NT2/D1 (cell line): Measurements from ENCODE around the gene ZC3H13.

ENCODE experiments used
- DNase-seq: peaks from one replicate; pipeline ENCODE4 v3.0.0-alpha.2; 2011; ENCODE audit warnings: low read depth, low spot score
- H3K27me3 ChIP-seq: 2 replicates; pipeline ENCODE4 v1.6.0; 2011; ENCODE audit warnings: mild to moderate bottlenecking; ENCODE audit not compliant: insufficient read length, insufficient read depth
- H3K36me3 ChIP-seq: 2 replicates; pipeline ENCODE4 v1.6.1; 2011; ENCODE audit warnings: mild to moderate bottlenecking, low read length, mixed read lengths; ENCODE audit not compliant: insufficient read depth, insufficient read length
- H3K4me1 ChIP-seq: 2 replicates; pipeline ENCODE4 v1.5.1; 2011; ENCODE audit not compliant: insufficient read depth, insufficient read length
- H3K4me3 ChIP-seq: 2 replicates; pipeline ENCODE4 v1.5.1; 2011; ENCODE audit warnings: low read depth; ENCODE audit not compliant: insufficient read length
- H3K9ac ChIP-seq: 2 replicates; pipeline ENCODE4 v1.6.0; 2011; ENCODE audit warnings: low read depth; ENCODE audit not compliant: insufficient read length
- H3K9me3 ChIP-seq: 2 replicates; pipeline ENCODE4 v1.5.1; 2011; ENCODE audit warnings: mild to moderate bottlenecking, low read length; ENCODE audit not compliant: insufficient read depth
- SUZ12 ChIP-seq: IDR thresholded peaks from 2 replicates; pipeline ENCODE4 v1.6.1; 2011; ENCODE audit not compliant: insufficient read length, insufficient read depth; ENCODE audit errors: extremely low read depth
- YY1 ChIP-seq: IDR thresholded peaks from 2 replicates; pipeline ENCODE4 v1.6.1; 2011; ENCODE audit not compliant: insufficient read length, insufficient read depth
- ZNF274 ChIP-seq: IDR thresholded peaks from 2 replicates; pipeline ENCODE4 v1.6.1; 2011; ENCODE audit warnings: mild to moderate bottlenecking, low read depth, low read length

Gene ZC3H13

GRCh38 chr13:45928843-45929242, 123.7 kb downstream of the ZC3H13 start:
- DNase-seq = no peak
- H3K27me3 ChIP-seq = no peaks in the 10 kb centered on the region
- no peak overlapping the region for H3K4me3 ChIP-seq
- no peak for TF ChIP-seq YY1
- TF ChIP-seq SUZ12 = no peak
- TF ChIP-seq ZNF274 = no peak
- no peaks in the 10 kb centered on the region for H3K36me3 ChIP-seq
- H3K9me3 ChIP-seq = no peaks in the 10 kb centered on the region
- peaks cover 3% of the 10 kb centered on the region for H3K4me1 ChIP-seq
- no peak overlapping the region for H3K9ac ChIP-seq

- no peak overlapping the region for H3K9ac ChIP-seq
- H3K4me3 ChIP-seq = no peak overlapping the region
- no peak for TF ChIP-seq SUZ12
- TF ChIP-seq YY1 = no peak
- no peak for TF ChIP-seq ZNF274
- H3K27me3 ChIP-seq = no peaks in the 10 kb centered on the region
- H3K4me1 ChIP-seq = peaks cover 3% of the 10 kb centered on the region
- H3K9me3 ChIP-seq = no peaks in the 10 kb centered on the region
- no peak for DNase-seq
- H3K36me3 ChIP-seq = no peaks in the 10 kb centered on the region
Observed at GRCh38 chr13:45928176-45928575, 124.4 kb downstream of the ZC3H13 start.

- Histone ChIP-seq H3K4me3 (no peak overlapping the region), H3K4me1 (peaks cover 3% of the 10 kb centered on the region), H3K9ac (no peak overlapping the region), H3K36me3 (no peaks in the 10 kb centered on the region), H3K27me3 (no peaks in the 10 kb centered on the region), H3K9me3 (no peaks in the 10 kb centered on the region)
- DNase-seq = no peak
- TF ChIP-seq YY1 = no peak
- TF ChIP-seq ZNF274 = no peak
- TF ChIP-seq SUZ12 = no peak
Observed at GRCh38 chr13:45926741-45927140, 125.8 kb downstream of the ZC3H13 start.

GRCh38 chr13:45925151-45925550, 127.4 kb downstream of the ZC3H13 start:
- no peak overlapping the region for H3K4me3 ChIP-seq
- H3K27me3 ChIP-seq = no peaks in the 10 kb centered on the region
- TF ChIP-seq YY1 (no peak), SUZ12 (no peak), ZNF274 (no peak)
- H3K9ac ChIP-seq = no peak overlapping the region
- peaks cover 3% of the 10 kb centered on the region for H3K4me1 ChIP-seq
- H3K36me3 ChIP-seq = no peaks in the 10 kb centered on the region
- no peaks in the 10 kb centered on the region for H3K9me3 ChIP-seq
- DNase-seq = no peak

GRCh38 chr13:45921162-45921736, 131.3 kb downstream of the ZC3H13 start:
- Histone ChIP-seq H3K9ac (no peak overlapping the region), H3K9me3 (no peaks in the 10 kb centered on the region), H3K4me3 (no peak overlapping the region), H3K27me3 (no peaks in the 10 kb centered on the region), H3K4me1 (peaks cover 3% of the 10 kb centered on the region), H3K36me3 (no peaks in the 10 kb centered on the region)
- TF ChIP-seq SUZ12 (no peak), YY1 (no peak), ZNF274 (no peak)
- DNase-seq = no peak

- H3K9ac ChIP-seq = no peak overlapping the region
- H3K4me3 ChIP-seq = no peak overlapping the region
- H3K27me3 ChIP-seq = no peaks in the 10 kb centered on the region
- H3K4me1 ChIP-seq = no peaks in the 10 kb centered on the region
- TF ChIP-seq ZNF274 = no peak
- TF ChIP-seq YY1 = no peak
- no peak for TF ChIP-seq SUZ12
- no peaks in the 10 kb centered on the region for H3K36me3 ChIP-seq
- no peaks in the 10 kb centered on the region for H3K9me3 ChIP-seq
- DNase-seq = no peak
Observed at GRCh38 chr13:45918597-45918996, 133.9 kb downstream of the ZC3H13 start.

GRCh38 chr13:45917019-45917418, 135.5 kb downstream of the ZC3H13 start:
- no peak for TF ChIP-seq ZNF274
- TF ChIP-seq YY1 = no peak
- no peak for TF ChIP-seq SUZ12
- no peak for DNase-seq
- Histone ChIP-seq H3K4me3 (no peak overlapping the region), H3K4me1 (no peaks in the 10 kb centered on the region), H3K9ac (no peak overlapping the region), H3K9me3 (0 out of 2 replicates have a peak, but pooled peaks cover 5% of the 10 kb centered on the region), H3K27me3 (no peaks in the 10 kb centered on the region), H3K36me3 (no peaks in the 10 kb centered on the region)
